ENCODE results near the gene GSE1.
A peak's percentile ranks its signal among the peaks of the same experiment; 100 is the strongest.

The GSE1 gene

DNA sequence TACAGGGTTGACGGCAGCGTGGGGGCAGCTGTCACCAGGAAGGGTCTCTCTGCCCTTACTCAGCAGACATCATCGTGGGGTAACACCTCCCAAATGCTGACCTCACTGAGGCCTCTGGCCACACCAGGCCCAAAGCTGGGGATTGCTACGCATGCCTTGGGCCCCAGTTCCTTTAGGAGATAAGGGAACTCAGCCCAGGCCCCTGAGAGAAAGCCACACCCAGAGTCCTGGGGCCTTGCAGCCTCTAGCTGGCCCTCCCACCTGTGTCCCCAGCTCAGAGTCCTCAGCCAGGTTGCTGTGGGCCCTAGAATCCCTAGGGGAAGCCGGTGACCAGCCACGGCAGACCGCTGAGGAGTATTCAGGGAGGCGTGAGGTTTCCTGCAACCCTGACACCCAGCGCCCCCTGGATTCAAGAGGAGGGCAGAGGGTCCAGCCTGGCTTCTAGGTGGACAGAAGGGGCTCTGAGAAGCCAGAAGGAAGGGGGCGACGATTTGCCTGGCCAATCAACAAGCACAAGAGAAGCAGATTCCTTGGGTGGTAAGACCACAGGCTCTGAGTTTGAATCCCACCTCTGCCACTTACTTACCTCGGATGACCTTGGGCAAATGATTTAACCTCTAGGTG lies 85.9 kb downstream of the GSE1 start:
- no peak for DNase-seq (ENCODE audit: low read depth in 2 of 2)

GRCh38 chr16:85699628-85700027 lies 86.5 kb downstream of the GSE1 start:
- DNase-seq (ENCODE audit: low read depth in 2 of 2) = no peak

DNA sequence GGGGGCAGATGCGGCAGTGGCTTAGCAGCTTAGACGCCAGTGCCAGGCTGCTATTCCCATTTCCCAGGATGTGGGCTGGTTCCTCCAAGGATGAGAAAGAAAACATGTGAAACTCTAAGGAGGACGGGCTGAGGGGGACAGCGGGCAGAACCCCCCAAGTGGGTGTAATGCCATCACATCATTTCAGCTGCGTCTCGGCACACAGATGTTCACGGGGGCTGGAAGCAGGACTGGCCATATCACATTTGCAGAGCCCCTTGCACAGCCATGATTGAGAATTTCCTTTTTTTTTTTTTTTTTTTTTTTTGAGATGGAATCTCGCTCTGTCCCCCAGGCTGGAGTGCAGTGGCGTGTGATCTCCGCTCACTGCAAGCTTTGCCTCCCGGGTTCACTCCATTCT lies 90.9 kb downstream of the GSE1 start:
- no peak for DNase-seq (ENCODE audit: low read depth in 2 of 2)

- no peak for DNase-seq (ENCODE audit: low read depth in 2 of 2)
These were observed 92.1 kb downstream of the GSE1 start for GRCh38 chr16:85704900-85705846.

- no peak for DNase-seq (ENCODE audit: low read depth in 2 of 2)
These were observed 93.4 kb downstream of the GSE1 start for GRCh38 chr16:85706449-85707034.

- DNase-seq (ENCODE audit: low read depth in 2 of 2) = no peak
These were observed 94.5 kb downstream of the GSE1 start for GRCh38 chr16:85707528-85708095.

- no peak for DNase-seq (ENCODE audit: low read depth in 2 of 2)
These were observed 95.2 kb downstream of the GSE1 start for GRCh38 chr16:85708338-85708737.

DNA sequence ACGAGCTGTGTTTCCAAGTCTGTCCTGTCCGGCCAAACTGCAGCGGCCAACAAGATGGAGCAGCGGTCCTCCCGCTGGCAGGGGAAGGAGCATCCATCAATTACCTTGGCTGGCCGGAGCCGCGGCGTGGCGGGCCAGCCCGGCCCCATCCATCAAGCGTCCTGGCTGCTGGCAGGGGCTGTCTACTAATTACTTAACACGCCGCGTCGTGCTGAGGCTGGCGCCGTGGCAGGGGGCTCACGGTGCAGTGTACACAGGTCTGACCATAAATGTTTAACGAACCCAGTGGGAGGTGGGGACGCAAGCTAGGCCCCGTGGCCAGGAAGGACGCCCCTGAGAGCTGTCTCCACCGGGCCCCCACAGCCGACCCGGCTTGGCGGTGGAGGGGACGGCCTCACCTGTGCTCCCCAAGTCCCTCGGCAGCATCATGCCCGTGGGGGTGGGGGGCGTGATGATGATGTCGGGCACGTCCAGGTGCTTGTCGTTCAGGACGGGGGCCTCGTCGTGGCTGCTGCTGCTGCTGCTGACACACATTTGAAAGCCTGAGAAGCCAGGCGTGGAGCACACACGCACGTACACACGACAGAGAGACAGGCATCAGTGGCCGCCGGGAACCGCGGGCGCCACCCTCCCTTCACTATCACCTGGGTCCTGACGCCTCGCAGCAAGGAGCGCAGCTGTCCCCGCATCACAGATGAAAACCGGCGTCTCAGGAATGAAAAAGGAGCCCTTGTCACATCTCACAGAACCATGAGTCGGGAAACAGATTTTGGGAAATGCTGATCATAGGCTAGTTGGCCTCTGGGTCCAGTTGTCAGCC lies 96.9 kb downstream of the GSE1 start:
- no peak for DNase-seq (ENCODE audit: low read depth in 2 of 2)

GRCh38 chr16:85710732-85711131 lies 97.6 kb downstream of the GSE1 start:
- DNase-seq (ENCODE audit: low read depth in 2 of 2) = no peak

GRCh38 chr16:85711982-85712587 lies 99.0 kb downstream of the GSE1 start:
- DNase-seq (ENCODE audit: low read depth in 2 of 2) = no peak

DNA sequence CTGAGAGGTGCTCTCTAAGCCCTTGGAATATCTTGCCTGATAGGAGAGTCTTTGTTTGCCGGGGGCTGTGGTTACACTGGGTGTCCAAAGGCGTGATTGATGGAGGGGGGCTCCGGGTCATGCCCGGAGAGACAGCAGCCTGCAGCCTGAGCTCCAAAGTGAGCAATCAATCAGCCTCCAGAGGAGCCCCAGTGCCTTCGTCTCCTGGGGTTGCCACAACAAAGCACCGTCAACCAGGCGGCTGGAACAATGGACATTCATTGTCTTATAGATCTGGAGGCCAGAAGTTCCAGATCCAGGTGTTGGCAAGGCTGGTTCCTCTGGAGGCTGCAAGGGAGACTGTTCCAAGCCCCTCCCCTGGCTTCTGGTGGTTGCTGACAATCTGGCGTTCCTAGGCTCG lies 99.7 kb downstream of the GSE1 start:
- no peak for DNase-seq (ENCODE audit: low read depth in 2 of 2)

- DNase-seq (ENCODE audit: low read depth in 2 of 2) = no peak
These were observed 102.3 kb downstream of the GSE1 start for GRCh38 chr16:85715169-85716021.

DNA sequence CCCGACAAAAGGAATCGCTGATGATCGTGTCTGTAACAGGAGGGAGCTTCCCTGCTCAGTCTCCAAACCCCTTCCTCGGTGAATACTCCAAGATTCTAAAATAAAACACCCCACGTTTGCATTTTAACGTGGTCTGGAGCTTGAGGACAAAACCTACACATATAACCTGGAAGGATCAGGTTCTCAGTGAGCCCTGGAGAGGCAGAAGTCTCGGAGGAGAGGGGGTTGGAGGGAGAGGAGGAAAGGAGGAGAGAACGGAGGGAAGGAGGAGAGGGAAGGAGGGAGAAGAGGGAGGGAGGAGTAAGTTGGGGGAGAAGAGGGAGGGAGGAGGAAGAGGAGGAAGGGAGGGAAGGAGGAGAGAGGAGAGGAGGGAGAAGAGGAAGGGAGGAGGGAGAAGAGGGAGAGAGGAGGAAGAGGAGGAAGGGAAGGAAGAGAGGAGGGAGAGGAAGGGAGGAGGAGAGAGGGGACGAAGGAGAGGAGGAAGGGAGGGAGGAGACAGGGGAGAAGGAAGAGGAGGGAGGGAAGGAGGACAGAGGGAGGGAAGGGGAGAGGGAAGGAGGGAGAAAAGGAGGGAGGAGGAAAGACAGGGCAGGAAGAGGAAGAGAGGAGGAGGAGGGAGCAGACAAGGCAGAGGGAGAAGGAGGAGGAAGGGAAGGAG lies 103.0 kb downstream of the GSE1 start:
- DNase-seq (ENCODE audit: low read depth in 2 of 2) = no peak

DNA sequence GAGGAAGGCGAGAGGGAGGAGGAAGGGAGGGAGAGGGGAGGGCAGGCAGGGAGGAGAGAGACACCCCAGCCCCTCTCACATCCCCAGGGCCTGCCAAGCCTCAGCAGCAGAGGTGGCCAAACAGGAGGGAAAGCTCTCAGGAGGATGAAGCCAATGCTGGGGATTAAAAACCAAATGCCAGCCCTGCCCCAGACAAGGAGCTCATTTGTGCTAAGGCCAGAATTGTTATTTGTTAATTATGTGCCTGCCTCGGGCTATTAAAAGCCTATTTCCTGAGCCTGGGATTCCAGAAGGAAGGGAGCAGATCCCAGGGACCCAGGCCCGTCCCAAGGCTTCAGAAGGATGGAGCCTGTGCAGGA lies 103.5 kb downstream of the GSE1 start:
- DNase-seq (ENCODE audit: low read depth in 2 of 2) = no peak

GRCh38 chr16:85717393-85718152 lies 104.5 kb downstream of the GSE1 start:
- peak; percentile 5 to 15 for DNase-seq (ENCODE audit: low read depth in 2 of 2)

DNA sequence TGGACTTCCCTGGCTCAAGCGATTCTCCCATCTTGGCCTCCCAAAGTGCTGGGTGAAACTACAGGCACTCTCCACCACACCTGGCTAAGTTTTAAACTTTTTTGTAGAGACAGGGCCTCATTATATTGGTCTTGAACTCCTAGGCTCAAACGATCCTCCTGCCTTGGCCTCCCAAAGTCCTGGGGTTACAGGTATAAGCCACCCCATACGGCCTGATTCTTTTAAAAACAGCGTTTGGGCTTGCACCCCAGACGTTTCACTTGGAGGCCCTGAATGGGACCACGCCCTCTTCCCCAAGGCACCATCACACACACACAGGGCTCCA lies 105.0 kb downstream of the GSE1 start:
- no peak for DNase-seq (ENCODE audit: low read depth in 2 of 2)

- no peak for DNase-seq (ENCODE audit: low read depth in 2 of 2)
These were observed 105.6 kb downstream of the GSE1 start for GRCh38 chr16:85718682-85719081.

GRCh38 chr16:85719605-85720301 lies 106.6 kb downstream of the GSE1 start:
- no peak for DNase-seq (ENCODE audit: low read depth in 2 of 2)

DNA sequence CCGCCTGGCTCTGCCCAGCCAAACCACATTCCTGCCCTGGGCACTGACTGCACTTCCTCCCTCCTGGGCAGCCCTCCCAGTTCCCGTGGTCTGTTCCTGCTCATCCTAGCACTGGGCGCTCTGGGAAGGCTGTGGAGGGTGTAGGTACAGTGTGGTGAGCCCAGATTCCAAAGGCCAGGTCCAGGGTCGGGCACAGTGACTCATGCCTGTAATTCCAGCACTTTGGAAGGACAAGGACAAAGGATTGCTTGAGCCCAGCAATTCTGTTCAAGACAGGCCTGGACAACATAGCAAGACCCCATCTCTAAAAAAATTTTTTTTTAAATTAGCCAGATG lies 107.1 kb downstream of the GSE1 start:
- no peak for DNase-seq (ENCODE audit: low read depth in 2 of 2)
